Neuronal stem cell (in vitro differentiated cells): ENCODE results near the gene RHEB.

ENCODE experiments used
- DNase-seq: peaks from one replicate; pipeline ENCODE4 v3.0.0-alpha.2; 2013; ENCODE audit warnings: low spot score
- H2AFZ ChIP-seq: one replicate; pipeline ENCODE4 v1.6.1; 2013; ENCODE audit warnings: mild to moderate bottlenecking, low read length, inconsistent platforms
- H2AK5ac ChIP-seq: 2 replicates; pipeline ENCODE4 v1.6.1; 2013; ENCODE audit warnings: low read depth, mild to moderate bottlenecking, inconsistent platforms, low read length, moderate library complexity, mixed read lengths
- H2BK120ac ChIP-seq: 2 replicates; pipeline ENCODE4 v1.6.1; 2013; ENCODE audit warnings: low read depth, mild to moderate bottlenecking, inconsistent platforms, low read length, moderate library complexity, mixed read lengths
- H2BK12ac ChIP-seq: one replicate; pipeline ENCODE4 v1.6.1; 2013; ENCODE audit warnings: low read length, inconsistent platforms
- H2BK15ac ChIP-seq: 2 replicates; pipeline ENCODE4 v1.6.1; 2013; ENCODE audit warnings: mild to moderate bottlenecking, low read length, inconsistent platforms, mixed read lengths
- H2BK5ac ChIP-seq: one replicate; pipeline ENCODE4 v1.6.1; 2013; ENCODE audit warnings: inconsistent platforms, mild to moderate bottlenecking, low read length, moderate library complexity
- H3K14ac ChIP-seq: one replicate; pipeline ENCODE4 v1.6.1; 2013; ENCODE audit warnings: low read length, inconsistent platforms
- H3K18ac ChIP-seq: 2 replicates; pipeline ENCODE4 v1.6.1; 2013; ENCODE audit warnings: low read length, inconsistent platforms
- H3K23ac ChIP-seq: 2 replicates; pipeline ENCODE4 v1.6.1; 2013; ENCODE audit warnings: low read depth, mild to moderate bottlenecking, mixed read lengths, low read length, inconsistent platforms; ENCODE audit not compliant: poor library complexity
- H3K27ac ChIP-seq: replicated peaks from 3 replicates; pipeline ENCODE4 v1.5.1; 2013; ENCODE audit warnings: low read length, inconsistent platforms
- H3K27me3 ChIP-seq, 3 experiments: 2 replicates each; pipeline ENCODE4 v1.6.1; 2013; ENCODE audit warnings: low read length in 3 of 3, mild to moderate bottlenecking in 2 of 3, inconsistent platforms in 1 of 3, low read depth in 1 of 3, mixed read lengths in 1 of 3, moderate library complexity in 1 of 3; ENCODE audit not compliant: control insufficient read depth in 3 of 3, insufficient read depth in 3 of 3
- H3K36me3 ChIP-seq, 2 donors: replicated peaks in 1 of 2; 2 replicates each; pipeline ENCODE4 v1.6.1; 2013; ENCODE audit warnings: low read length in 2 of 2; ENCODE audit not compliant: control insufficient read depth in 2 of 2, insufficient read depth in 2 of 2
- H3K4ac ChIP-seq: 2 replicates; pipeline ENCODE4 v1.6.1; 2013; ENCODE audit warnings: inconsistent platforms, mild to moderate bottlenecking, low read length, moderate library complexity
- H3K4me1 ChIP-seq, 2 donors: 1 replicate in 1 of 2; 2 replicates in 1 of 2; pipeline ENCODE4 v1.6.1; 2013; ENCODE audit warnings: low read length in 2 of 2, low read depth in 1 of 2; ENCODE audit not compliant: control insufficient read depth in 2 of 2, insufficient read depth in 1 of 2
- H3K4me2 ChIP-seq: one replicate; pipeline ENCODE4 v1.6.1; 2013; ENCODE audit warnings: mild to moderate bottlenecking, low read length, inconsistent platforms; ENCODE audit not compliant: insufficient read depth, poor library complexity, severe bottlenecking
- H3K4me3 ChIP-seq, 2 donors: 2 replicates each; pipeline ENCODE4 v1.5.1; 2013; ENCODE audit warnings: low read length in 2 of 2, mild to moderate bottlenecking in 2 of 2, inconsistent platforms in 1 of 2, moderate library complexity in 1 of 2
- H3K79me1 ChIP-seq: one replicate; pipeline ENCODE4 v1.6.1; 2013; ENCODE audit warnings: low read depth, mild to moderate bottlenecking, inconsistent platforms, low read length, moderate library complexity
- H3K9ac ChIP-seq: one replicate; pipeline ENCODE4 v1.6.1; 2013; ENCODE audit warnings: mild to moderate bottlenecking, low read depth, low read length, inconsistent platforms; ENCODE audit not compliant: poor library complexity
- H3K9me3 ChIP-seq, 2 donors: replicated peaks in 1 of 2; 2 replicates each; pipeline versions ENCODE3 to v1.6.1; 2013; ENCODE audit warnings: low read length in 2 of 2, mild to moderate bottlenecking in 2 of 2, inconsistent platforms in 1 of 2, low read depth in 1 of 2, mixed read lengths in 1 of 2, moderate library complexity in 1 of 2; ENCODE audit not compliant: control insufficient read depth in 2 of 2, insufficient read depth in 1 of 2
- H4K8ac ChIP-seq: one replicate; pipeline ENCODE4 v1.6.1; 2013; ENCODE audit warnings: low read depth, mild to moderate bottlenecking, inconsistent platforms, low read length, moderate library complexity
- H4K91ac ChIP-seq: one replicate; pipeline ENCODE4 v1.6.1; 2013; ENCODE audit warnings: low read length, low read depth, mild to moderate bottlenecking, inconsistent platforms; ENCODE audit not compliant: poor library complexity
- WGBS, 2 donors: extraction: QIAGEN DNeasy Blood & Tissue Kit; methylation state at CpG; one replicate each; pipeline ENCODE4 v1.1.7; 2013; ENCODE audit warnings: missing lambda C conversion rate in 2 of 2, mixed read lengths in 1 of 2; ENCODE audit not compliant: insufficient read length in 2 of 2, insufficient replicate concordance in 1 of 2; ENCODE audit errors: extremely low coverage in 2 of 2; 5-methylcytosine and 5-hydroxymethylcytosine counted together

Gene RHEB

GRCh38 chr7:151503902-151504714 lies 15.6 kb downstream of the RHEB start:
- no CpG with 5 or more reads among the region's 7 CpGs for WGBS, 2 donors
- no peak overlapping the region for H3K27ac ChIP-seq

GRCh38 chr7:151501676-151502075 lies 18.0 kb downstream of the RHEB start:
- H4K8ac ChIP-seq: no peak overlapping the region
- peaks cover 4% of the 10 kb centered on the region for H3K79me1 ChIP-seq
- no peak overlapping the region for H3K4me2 ChIP-seq
- H3K9me3 ChIP-seq: peaks cover 0 to 14% of the 10 kb centered on the region in 2 donors
- no peak overlapping the region for H2AFZ ChIP-seq
- no peak overlapping the region for H3K4ac ChIP-seq
- DNase-seq: no peak
- H3K18ac ChIP-seq: no peak overlapping the region
- H3K4me3 ChIP-seq: no peak overlapping the region
- no peak overlapping the region for H2BK15ac ChIP-seq
- no peak overlapping the region for H2AK5ac ChIP-seq
- H3K23ac ChIP-seq: no peak overlapping the region
- no peak overlapping the region for H2BK120ac ChIP-seq
- no CpG with 5 or more reads among the region's 15 CpGs for WGBS, 2 donors
- no peak overlapping the region for H3K27ac ChIP-seq
- H3K4me1 ChIP-seq: peaks cover 0 to under 1% of the 10 kb centered on the region in 2 donors
- H3K14ac ChIP-seq: no peak overlapping the region
- H3K36me3 ChIP-seq: peaks cover 0 to 31% of the 10 kb centered on the region in 2 donors
- H3K27me3 ChIP-seq: no peaks in the 10 kb centered on the region
- H2BK5ac ChIP-seq: no peak overlapping the region
- no peak overlapping the region for H2BK12ac ChIP-seq
- no peak overlapping the region for H4K91ac ChIP-seq
- no peak overlapping the region for H3K9ac ChIP-seq

More at GRCh38 chr7:151503902-151504714, 15.6 kb downstream of the RHEB start:
- H3K9me3 ChIP-seq: peaks cover 0 to 11% of the 10 kb centered on the region in 2 donors
- no peak overlapping the region for H3K4me3 ChIP-seq
- H2BK5ac ChIP-seq: no peak overlapping the region
- no peak overlapping the region for H2AFZ ChIP-seq
- peaks cover 5% of the 10 kb centered on the region for H3K79me1 ChIP-seq
- no peak overlapping the region for H3K4me2 ChIP-seq
- no peak overlapping the region for H3K14ac ChIP-seq
- peaks cover 0 to 24% of the 10 kb centered on the region in 2 donors for H3K36me3 ChIP-seq
- no peak overlapping the region for H3K23ac ChIP-seq
- no peak overlapping the region for H2BK12ac ChIP-seq
- H2BK15ac ChIP-seq: no peak overlapping the region
- no peak overlapping the region for H4K8ac ChIP-seq
- H3K18ac ChIP-seq: no peak overlapping the region
- no peaks in the 10 kb centered on the region for H3K27me3 ChIP-seq
- no peak overlapping the region for H2BK120ac ChIP-seq
- no peak overlapping the region for H3K4ac ChIP-seq
- peaks cover 0 to 7% of the 10 kb centered on the region in 2 donors for H3K4me1 ChIP-seq
- H2AK5ac ChIP-seq: no peak overlapping the region
- peak overlapping the region; percentile 3 for H3K9ac ChIP-seq
- no peak overlapping the region for H4K91ac ChIP-seq
- DNase-seq: no peak

- Histone ChIP-seq H3K4me3 (no peak overlapping the region), H2BK5ac (no peak overlapping the region), H4K91ac (no peak overlapping the region), H3K79me1 (peaks cover 5% of the 10 kb centered on the region), H2AFZ (no peak overlapping the region), H4K8ac (no peak overlapping the region), H3K4ac (no peak overlapping the region), H2AK5ac (no peak overlapping the region), H3K36me3 (peaks cover 2 to 24% of the 10 kb centered on the region in 2 donors), H2BK120ac (no peak overlapping the region), H3K4me1 (peaks cover 0 to 10% of the 10 kb centered on the region in 2 donors), H2BK15ac (no peak overlapping the region), H3K9me3 (peaks cover 0 to 14% of the 10 kb centered on the region in 2 donors), H3K14ac (no peak overlapping the region), H2BK12ac (no peak overlapping the region), H3K18ac (no peak overlapping the region), H3K9ac (no peak overlapping the region), H3K27me3 (no peaks in the 10 kb centered on the region), H3K23ac (no peak overlapping the region), H3K27ac (no peak overlapping the region), H3K4me2 (no peak overlapping the region)
- no peak for DNase-seq
- no CpG with 5 or more reads among the region's 5 CpGs for WGBS, 2 donors
These were observed 21.2 kb downstream of the RHEB start for GRCh38 chr7:151498495-151498894.

- no CpG with 5 or more reads among the region's 10 CpGs for WGBS, 2 donors
- no peak for DNase-seq
These were observed 22.3 kb downstream of the RHEB start for GRCh38 chr7:151497306-151497871.

More at GRCh38 chr7:151497306-151497871, 22.3 kb downstream of the RHEB start:
- no peak overlapping the region for H2BK12ac ChIP-seq
- peaks cover 2 to 24% of the 10 kb centered on the region in 2 donors for H3K36me3 ChIP-seq
- H4K91ac ChIP-seq: no peak overlapping the region
- no peak overlapping the region for H2AK5ac ChIP-seq
- no peak overlapping the region for H2BK15ac ChIP-seq
- H4K8ac ChIP-seq: no peak overlapping the region
- peaks cover 6% of the 10 kb centered on the region for H3K79me1 ChIP-seq
- H3K4me3 ChIP-seq: no peak overlapping the region
- H3K4me2 ChIP-seq: no peak overlapping the region
- H2BK5ac ChIP-seq: no peak overlapping the region
- H3K14ac ChIP-seq: no peak overlapping the region
- H2AFZ ChIP-seq: no peak overlapping the region
- peaks cover 1 to 14% of the 10 kb centered on the region in 2 donors for H3K4me1 ChIP-seq
- no peak overlapping the region for H2BK120ac ChIP-seq
- H3K18ac ChIP-seq: no peak overlapping the region
- no peaks in the 10 kb centered on the region for H3K27me3 ChIP-seq
- no peak overlapping the region for H3K4ac ChIP-seq
- peaks cover 0 to 14% of the 10 kb centered on the region in 2 donors for H3K9me3 ChIP-seq
- no peak overlapping the region for H3K23ac ChIP-seq
- no peak overlapping the region for H3K9ac ChIP-seq
- no peak overlapping the region for H3K27ac ChIP-seq
